Gastrocnemius medialis (tissue), 4 donors: ENCODE measurements around the gene SCRT2. TPM values are rescaled to one million over a fixed set of nuclear protein-coding genes. Genes with fewer than 3 reads are reported as not detected.

ENCODE experiments used
- ATAC-seq, 2 donors: fragments of 150-250 bp; one replicate each; pipeline ENCODE4 v1.9.1; 2016
- DNase-seq, 2 donors: peaks; one replicate each; pipeline ENCODE4 v3.0.0-alpha.2; 2019
- H3K27ac ChIP-seq, 4 donors: fragments of 200-600 bp; sonication (generic); 1 replicate in 1 of 4; 2 replicates in 3 of 4; pipeline ENCODE4 v1.5.1; 2016 to 2018; ENCODE audit warnings: mild to moderate bottlenecking in 2 of 4, moderate library complexity in 1 of 4
- H3K27me3 ChIP-seq, 3 donors: fragments of 200-600 bp; sonication (generic) in 2 of 3; 1 replicate in 1 of 3; 2 replicates in 2 of 3; pipeline versions ENCODE4 v1.5.1 to v1.6.0; 2016 to 2019; ENCODE audit warnings: mild to moderate bottlenecking in 1 of 3, moderate library complexity in 1 of 3
- H3K36me3 ChIP-seq, 2 donors: fragments of 200-600 bp; sonication (generic) in 1 of 2; one replicate each; pipeline ENCODE4 v1.5.1; 2017 to 2018
- H3K4me1 ChIP-seq, 2 donors: fragments of 200-600 bp; sonication (generic) in 1 of 2; one replicate each; pipeline ENCODE4 v1.5.1; 2016 to 2017; ENCODE audit warnings: mild to moderate bottlenecking in 2 of 2
- H3K4me3 ChIP-seq, 4 donors: fragments of 200-600 bp; sonication (generic) in 3 of 4; 1 replicate in 1 of 4; 2 replicates in 3 of 4; pipeline ENCODE4 v1.5.1; 2016 to 2019; ENCODE audit warnings: mild to moderate bottlenecking in 2 of 4
- H3K9me3 ChIP-seq, 3 donors: fragments of 200-600 bp; sonication (generic) in 2 of 3; 1 replicate in 1 of 3; 2 replicates in 2 of 3; pipeline ENCODE4 v1.5.1; 2016 to 2019
- CTCF ChIP-seq, 5 experiments: fragments of 450-650 bp in 3 of 5; fragments of 200-600 bp in 2 of 5; sonication (generic) in 2 of 5; IDR thresholded peaks in 4 of 5; conservative IDR thresholded peaks in 1 of 5; 1 replicate in 4 of 5; 2 replicates in 1 of 5; pipeline ENCODE4 v1.5.1; 2016 to 2019; ENCODE audit warnings: antibody characterized with exemption in 5 of 5, mild to moderate bottlenecking in 3 of 5, moderate library complexity in 3 of 5
- POLR2A ChIP-seq, 2 donors: fragments of 450-650 bp; IDR thresholded peaks; one replicate each; pipeline ENCODE4 v1.6.1; 2017; ENCODE audit warnings: antibody characterized with exemption in 2 of 2, mild to moderate bottlenecking in 2 of 2, moderate library complexity in 2 of 2
- in situ Hi-C, 4 donors: fragments of 200-750 bp; cut with MboI; loops; one replicate each; pipeline versions ENCODE4 v1.15.0 to v1.8.0; 2017; ENCODE audit warnings: low sequenced_read_pairs in 4 of 4
- intact Hi-C: fragments of 100-400 bp; cut with DNase I; formaldehyde crosslinking; loops from one replicate; pipeline ENCODE4 v1.15.1; 2023; ENCODE audit warnings: low total_unique reads
- total RNA-seq, 4 donors: library from RNA; depleted of rRNA; stranded (reverse); fragments of >200 nt; gene quantifications; one replicate each; pipeline versions ENCODE4 v1.1.0 to v1.2.3, GENCODE V29; 2016

The SCRT2 gene
- total RNA-seq, 4 donors from 2014 or later, result not detected

GRCh38 chr20:668638-669037 lies 7.0 kb downstream of the SCRT2 start:
- intact Hi-C loops, result no loop called here
- in situ Hi-C loops, result no loop called here
- DNase-seq (no peak), ATAC-seq (no peak)
- H3K27me3 ChIP-seq, result peaks cover 32 to 40% (median 35%) of the 10 kb centered on the region in 3 donors
- peaks cover 11 to 12% of the 10 kb centered on the region in 2 donors for H3K4me1 ChIP-seq
- H3K36me3 ChIP-seq, result no peaks in the 10 kb centered on the region
- H3K9me3 ChIP-seq, result no peaks in the 10 kb centered on the region
- no peak for TF ChIP-seq CTCF (IDR thresholded peaks at IDR 0.05 in 4 of 5, conservative IDR thresholded peaks at IDR 0.05 in 1 of 5)
- TF ChIP-seq POLR2A (IDR thresholded peaks at IDR 0.05), result no peak
- H3K4me3 ChIP-seq, result no peak overlapping the region
- no peak overlapping the region for H3K27ac ChIP-seq

GRCh38 chr20:668050-668449 lies 7.6 kb downstream of the SCRT2 start:
- H3K27ac ChIP-seq, result no peak overlapping the region
- H3K27me3 ChIP-seq, result peaks cover 33 to 40% (median 34%) of the 10 kb centered on the region in 3 donors
- H3K36me3 ChIP-seq, result no peaks in the 10 kb centered on the region
- H3K4me1 ChIP-seq, result peaks cover 11 to 12% of the 10 kb centered on the region in 2 donors
- in situ Hi-C loops, result no loop called here
- TF ChIP-seq CTCF (IDR thresholded peaks at IDR 0.05 in 4 of 5, conservative IDR thresholded peaks at IDR 0.05 in 1 of 5) (no peak), POLR2A (IDR thresholded peaks at IDR 0.05) (no peak)
- no peak for DNase-seq
- intact Hi-C loops, result no loop called here
- no peak overlapping the region for H3K4me3 ChIP-seq
- ATAC-seq, result no peak
- no peaks in the 10 kb centered on the region for H3K9me3 ChIP-seq

DNA sequence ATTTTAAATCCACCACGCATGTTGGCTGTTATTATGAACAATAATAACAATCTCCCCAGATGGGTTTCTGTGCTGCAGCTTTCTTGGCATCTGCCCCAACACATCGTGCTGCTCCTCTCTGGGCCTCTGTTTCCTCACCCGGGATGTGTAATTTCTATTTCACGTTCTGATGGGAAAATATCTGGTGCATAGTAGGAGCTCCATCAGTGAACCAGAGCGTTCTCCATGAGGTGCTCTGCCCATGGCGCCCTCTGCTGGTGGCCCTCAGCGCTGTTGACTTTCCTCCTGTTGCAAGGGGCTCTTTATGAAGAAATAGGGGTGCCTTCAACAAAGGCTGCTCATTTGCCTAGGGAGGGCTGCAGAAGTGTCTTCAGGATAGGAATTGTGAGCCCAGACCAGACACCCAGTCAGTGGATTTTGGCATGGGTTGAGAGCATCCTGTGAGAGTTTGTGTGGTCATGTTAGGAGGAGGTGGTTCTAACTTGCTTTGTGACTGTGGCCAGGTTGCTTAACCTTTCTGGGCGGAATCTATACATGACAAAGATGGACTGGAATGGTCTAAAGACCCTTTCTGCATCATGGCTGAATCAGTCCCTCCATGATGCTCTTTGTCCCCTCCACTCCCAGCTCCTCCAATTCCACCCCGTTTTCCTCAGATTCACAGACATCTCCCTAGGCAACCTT lies 8.1 kb downstream of the SCRT2 start:
- H3K4me3 ChIP-seq, result no peak overlapping the region
- H3K27ac ChIP-seq, result no peak overlapping the region
- H3K4me1 ChIP-seq, result peaks cover 11 to 12% of the 10 kb centered on the region in 2 donors
- H3K9me3 ChIP-seq, result no peaks in the 10 kb centered on the region
- no peaks in the 10 kb centered on the region for H3K36me3 ChIP-seq
- no peak for TF ChIP-seq POLR2A (IDR thresholded peaks at IDR 0.05)
- peak; percentile 70 to 88 (median 84) for TF ChIP-seq CTCF (IDR thresholded peaks at IDR 0.05 in 4 of 5, conservative IDR thresholded peaks at IDR 0.05 in 1 of 5)
- H3K27me3 ChIP-seq, result peaks cover 34 to 40% (median 35%) of the 10 kb centered on the region in 3 donors
- ATAC-seq (peak; percentile 44 to 77), DNase-seq (peak in 1 of 2 donors; percentile 48)
- intact Hi-C loops, result loop anchor here (1.0 kb wide), 1 partner anchor 14 kb away; the partner anchor contains the start of gene SRXN1
- in situ Hi-C loops, result no loop called here

GRCh38 chr20:666877-667276 lies 8.7 kb downstream of the SCRT2 start:
- in situ Hi-C loops (no loop called here), intact Hi-C loops (loop anchor here (1.0 kb wide), 1 partner anchor 14 kb away; the partner anchor contains the start of gene SRXN1)
- Histone ChIP-seq H3K36me3 (no peaks in the 10 kb centered on the region), H3K27me3 (peaks cover 36 to 43% (median 41%) of the 10 kb centered on the region in 3 donors), H3K27ac (no peak overlapping the region), H3K4me3 (no peak overlapping the region), H3K4me1 (peaks cover 11 to 12% of the 10 kb centered on the region in 2 donors), H3K9me3 (no peaks in the 10 kb centered on the region)
- ATAC-seq (no peak), DNase-seq (no peak)
- TF ChIP-seq CTCF (IDR thresholded peaks at IDR 0.05 in 4 of 5, conservative IDR thresholded peaks at IDR 0.05 in 1 of 5) (no peak), POLR2A (IDR thresholded peaks at IDR 0.05) (no peak)
